PC-9 (cell line): ENCODE results near the gene POLA1.

Experiments used
- CTCF ChIP-seq: fragments of 200-600 bp; sonication (generic); conservative IDR thresholded peaks from 2 replicates; pipeline ENCODE4 v1.6.1; 2017; ENCODE audit warnings: mixed run types, antibody characterized with exemption, mild to moderate bottlenecking, moderate library complexity
- EZH2 ChIP-seq: fragments of 200-600 bp; sonication (generic); IDR thresholded peaks from 2 replicates; pipeline ENCODE4 v1.8.0; 2017; ENCODE audit warnings: antibody characterized with exemption, low read depth

- TF ChIP-seq CTCF (no peak), EZH2 (no peak)
These were observed 105.4 kb downstream of the POLA1 start for GRCh38 chrX:24799078-24799477.
